ENCODE results near the gene MS4A10. TPM values are rescaled to one million over a fixed set of nuclear protein-coding genes. Genes with fewer than 3 reads are reported as not detected.
"Not testable (repeated sequence)": the region's sequence is repeated elsewhere in the genome, so short reads cannot be mapped to it uniquely, and the experiment has no call there.

MS4A10 gene
- total and polyA plus RNA-seq, 5 donors from 2014 or later, result not detected

DNA sequence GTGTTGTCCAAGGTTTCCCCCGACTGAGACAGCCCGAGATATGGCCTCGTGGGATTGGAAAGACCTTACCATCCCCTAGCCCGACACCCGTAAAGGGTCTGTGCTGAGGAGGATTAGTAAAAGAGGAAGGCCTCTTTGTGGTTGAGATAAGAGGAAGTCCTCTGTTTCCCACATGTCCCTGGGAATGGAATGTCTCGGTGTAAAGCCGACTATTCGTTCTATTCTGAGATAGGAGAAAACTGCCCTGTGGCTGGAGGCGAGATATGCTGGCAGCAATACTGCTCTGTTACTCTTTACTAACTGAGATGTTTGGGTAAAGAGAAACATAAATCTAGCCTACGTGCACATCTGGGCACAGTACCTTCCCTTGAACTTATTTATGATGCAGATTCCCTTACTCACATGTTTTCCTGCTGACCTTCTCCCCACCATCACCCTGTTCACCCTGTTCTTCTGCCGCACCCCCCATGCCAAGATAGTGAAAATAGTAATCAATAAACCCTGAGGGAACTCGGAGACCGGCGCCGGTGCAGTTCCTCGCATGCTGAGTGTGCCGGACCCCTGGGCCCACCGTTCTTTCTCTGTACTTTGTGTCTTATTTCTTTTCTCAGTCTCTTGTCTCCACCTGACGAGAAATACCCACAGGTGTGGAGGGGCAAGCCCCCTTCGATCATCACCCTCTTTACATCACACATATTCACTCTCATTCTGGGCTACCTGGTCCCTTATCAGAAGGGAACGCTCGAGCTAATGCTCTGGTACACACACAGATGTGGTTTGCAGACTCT is 25.5 kb upstream of the MS4A10 start:
- not testable (repeated sequence) for H3K27ac Mint-ChIP-seq; H3K4me1 ChIP-seq (ENCODE audit: control insufficient read depth, insufficient read depth, low read length, poor library complexity, severe bottlenecking); H3K4me3 ChIP-seq (ENCODE audit: low read depth, low read length); DNase-seq; H3K27me3 ChIP-seq (ENCODE audit: control insufficient read depth, insufficient read depth, low read length); H3K9me3 Mint-ChIP-seq; H3K4me3 Mint-ChIP-seq; H3K27ac ChIP-seq (ENCODE audit: insufficient read depth, low read length, poor library complexity, severe bottlenecking); H3K36me3 Mint-ChIP-seq; H3K9me3 ChIP-seq (ENCODE audit: control insufficient read depth in 2 of 2, low read length in 2 of 2); ATAC-seq (ENCODE audit: low read depth in 2 of 2); H3K4me1 Mint-ChIP-seq; H3K36me3 ChIP-seq (ENCODE audit: control insufficient read depth, insufficient read depth, low read length)
- peaks cover 29% of the 10 kb centered on the region for H3K27me3 Mint-ChIP-seq

DNA sequence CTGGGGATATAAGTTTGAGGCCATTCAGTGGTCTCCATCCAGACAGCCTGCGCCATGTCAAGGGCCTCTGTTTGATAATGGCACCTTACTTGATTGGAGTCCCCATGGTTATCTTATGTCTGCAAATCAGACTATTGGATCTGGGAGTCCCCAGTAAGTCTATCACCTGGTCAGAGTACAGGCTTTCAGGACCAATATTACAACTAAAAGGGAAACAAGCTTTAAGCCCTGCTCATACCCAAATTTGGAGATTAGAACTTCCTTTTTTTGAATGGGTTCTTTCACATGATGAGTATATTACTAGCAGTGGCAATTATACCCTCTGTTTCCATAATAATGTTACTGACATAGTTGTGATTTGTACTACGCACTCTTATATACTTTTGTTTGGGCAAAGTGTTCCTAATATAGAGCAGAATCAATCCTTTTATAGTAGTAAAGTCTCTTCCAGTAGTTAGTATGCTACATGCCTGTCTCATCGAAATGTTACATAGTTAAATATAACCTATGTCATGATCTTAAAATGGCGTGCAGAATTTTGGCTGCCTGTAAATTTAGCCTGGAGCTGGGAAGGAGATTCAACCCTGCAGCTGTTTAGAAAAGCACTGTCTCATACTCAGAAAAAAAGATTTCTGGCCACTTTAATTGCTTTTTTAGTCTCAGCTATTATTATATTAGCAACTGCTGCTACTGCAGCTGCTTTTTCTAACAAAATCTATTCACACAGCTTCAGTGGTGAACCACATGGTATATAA is 23.5 kb upstream of the MS4A10 start:
- H3K27ac Mint-ChIP-seq, result no peak overlapping the region
- Histone ChIP-seq H3K4me3 (ENCODE audit: low read depth, low read length) (no peak overlapping the region), H3K27me3 (ENCODE audit: control insufficient read depth, insufficient read depth, low read length) (peaks cover 7% of the 10 kb centered on the region), H3K4me1 (ENCODE audit: control insufficient read depth, insufficient read depth, low read length, poor library complexity, severe bottlenecking) (no peaks in the 10 kb centered on the region), H3K9me3 (ENCODE audit: control insufficient read depth in 2 of 2, low read length in 2 of 2) (no peaks in the 10 kb centered on the region), H3K27ac (ENCODE audit: insufficient read depth, low read length, poor library complexity, severe bottlenecking) (no peak overlapping the region), H3K36me3 (ENCODE audit: control insufficient read depth, insufficient read depth, low read length) (no peaks in the 10 kb centered on the region)
- H3K27me3 Mint-ChIP-seq, result peaks cover 26% of the 10 kb centered on the region
- no peaks in the 10 kb centered on the region for H3K9me3 Mint-ChIP-seq
- H3K4me1 Mint-ChIP-seq, result no peaks in the 10 kb centered on the region
- H3K36me3 Mint-ChIP-seq, result no peaks in the 10 kb centered on the region
- ATAC-seq (ENCODE audit: low read depth in 2 of 2), result no peak
- DNase-seq, result no peak
- H3K4me3 Mint-ChIP-seq, result no peak overlapping the region

DNA sequence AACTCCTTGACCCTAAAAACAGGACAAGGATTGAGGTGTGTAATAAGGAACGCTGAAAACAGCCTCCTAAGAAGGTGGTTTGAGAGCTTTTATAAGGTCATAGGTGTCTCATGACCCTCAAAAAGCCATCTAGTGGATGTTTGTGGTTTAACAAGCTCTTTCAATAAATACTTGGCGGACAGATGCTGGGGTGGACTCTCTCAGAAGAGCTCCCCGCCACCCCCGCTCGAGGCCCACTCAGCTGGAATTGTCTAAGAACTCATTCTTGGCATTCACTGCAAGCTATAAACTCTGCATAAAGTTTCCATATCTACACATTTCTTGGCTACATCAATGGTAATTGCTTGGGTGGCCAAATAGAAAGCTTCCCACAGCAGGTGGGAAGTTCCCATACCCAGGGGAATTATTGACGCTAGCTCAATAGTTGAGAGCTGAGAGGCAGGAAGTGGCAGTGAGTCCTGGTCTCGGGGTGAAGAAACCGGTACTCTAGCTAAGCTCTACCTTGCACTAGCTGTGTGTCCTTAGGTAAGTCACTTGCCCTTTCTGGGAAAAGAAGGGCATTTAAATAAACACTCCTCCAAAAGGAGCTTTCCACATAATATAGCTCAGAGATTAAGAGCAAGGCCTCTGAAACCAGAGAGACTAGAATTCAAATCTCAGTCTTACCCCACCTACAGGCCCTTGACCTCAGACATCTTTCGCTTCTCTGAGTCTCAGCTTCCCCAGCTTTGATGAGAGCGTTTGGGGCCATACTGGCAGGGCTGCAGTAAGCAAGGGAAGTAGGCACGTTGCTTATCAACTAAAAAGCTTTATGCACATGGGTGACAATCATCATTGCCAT is 22.1 kb upstream of the MS4A10 start:
- DNase-seq, result peak in 1 of 3 donors; percentile 6
- Histone ChIP-seq H3K27me3 (ENCODE audit: control insufficient read depth, insufficient read depth, low read length) (peaks cover 7% of the 10 kb centered on the region), H3K4me3 (ENCODE audit: low read depth, low read length) (no peak overlapping the region), H3K4me1 (ENCODE audit: control insufficient read depth, insufficient read depth, low read length, poor library complexity, severe bottlenecking) (no peaks in the 10 kb centered on the region), H3K36me3 (ENCODE audit: control insufficient read depth, insufficient read depth, low read length) (no peaks in the 10 kb centered on the region), H3K27ac (ENCODE audit: insufficient read depth, low read length, poor library complexity, severe bottlenecking) (no peak overlapping the region), H3K9me3 (ENCODE audit: control insufficient read depth in 2 of 2, low read length in 2 of 2) (no peaks in the 10 kb centered on the region)
- peak in 1 of 2 donors; percentile 42 for ATAC-seq (ENCODE audit: low read depth in 2 of 2)
- H3K36me3 Mint-ChIP-seq, result no peaks in the 10 kb centered on the region
- no peak overlapping the region for H3K27ac Mint-ChIP-seq
- H3K9me3 Mint-ChIP-seq, result peaks cover 0 to 2% (median 0%) of the 10 kb centered on the region in 7 donors
- no peak overlapping the region for H3K4me3 Mint-ChIP-seq
- H3K27me3 Mint-ChIP-seq, result peaks cover 26% of the 10 kb centered on the region
- H3K4me1 Mint-ChIP-seq, result peaks cover 0 to 3% (median 0%) of the 10 kb centered on the region in 4 donors

- Histone ChIP-seq H3K27me3 (ENCODE audit: control insufficient read depth, insufficient read depth, low read length) (peaks cover 7% of the 10 kb centered on the region), H3K36me3 (ENCODE audit: control insufficient read depth, insufficient read depth, low read length) (no peaks in the 10 kb centered on the region), H3K27ac (ENCODE audit: insufficient read depth, low read length, poor library complexity, severe bottlenecking) (no peak overlapping the region), H3K9me3 (ENCODE audit: control insufficient read depth in 2 of 2, low read length in 2 of 2) (no peaks in the 10 kb centered on the region), H3K4me3 (ENCODE audit: low read depth, low read length) (no peak overlapping the region), H3K4me1 (ENCODE audit: control insufficient read depth, insufficient read depth, low read length, poor library complexity, severe bottlenecking) (no peaks in the 10 kb centered on the region)
- Mint-ChIP-seq H3K9me3 (peaks cover 0 to 2% (median 0%) of the 10 kb centered on the region in 7 donors), H3K36me3 (no peaks in the 10 kb centered on the region), H3K27ac (no peak overlapping the region), H3K4me1 (peaks cover 0 to 3% (median 0%) of the 10 kb centered on the region in 4 donors), H3K4me3 (no peak overlapping the region), H3K27me3 (peaks cover 28% of the 10 kb centered on the region)
- ATAC-seq (ENCODE audit: low read depth in 2 of 2) (no peak), DNase-seq (no peak)
These were observed 21.3 kb upstream of the MS4A10 start for GRCh38 chr11:60763692-60764369.

DNA sequence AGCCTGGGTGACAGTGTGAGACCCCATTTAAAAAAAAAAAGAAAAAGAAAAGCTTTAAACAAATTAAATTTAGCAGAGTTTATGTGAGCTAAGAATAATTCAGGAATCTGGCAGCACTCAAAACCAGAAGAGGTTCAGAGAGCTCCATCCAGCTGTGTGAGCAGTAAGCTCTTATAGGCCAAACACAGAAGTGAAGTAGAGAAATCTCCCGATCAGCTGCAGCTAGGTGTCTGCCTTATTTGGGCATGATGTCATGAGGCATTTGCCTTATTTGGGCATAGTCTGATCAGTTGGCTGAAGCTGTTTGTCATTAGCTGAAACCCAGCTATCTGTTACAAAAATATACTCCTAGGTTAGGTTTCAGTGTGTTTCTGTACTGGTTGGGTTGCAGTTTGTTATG is 20.3 kb upstream of the MS4A10 start:
- Histone ChIP-seq H3K4me1 (ENCODE audit: control insufficient read depth, insufficient read depth, low read length, poor library complexity, severe bottlenecking) (no peaks in the 10 kb centered on the region), H3K27ac (ENCODE audit: insufficient read depth, low read length, poor library complexity, severe bottlenecking) (no peak overlapping the region), H3K4me3 (ENCODE audit: low read depth, low read length) (no peak overlapping the region), H3K9me3 (ENCODE audit: control insufficient read depth in 2 of 2, low read length in 2 of 2) (no peaks in the 10 kb centered on the region), H3K36me3 (ENCODE audit: control insufficient read depth, insufficient read depth, low read length) (no peaks in the 10 kb centered on the region), H3K27me3 (ENCODE audit: control insufficient read depth, insufficient read depth, low read length) (peaks cover 7% of the 10 kb centered on the region)
- ATAC-seq (ENCODE audit: low read depth in 2 of 2), result no peak
- Mint-ChIP-seq H3K4me1 (peaks cover 0 to 3% (median 0%) of the 10 kb centered on the region in 4 donors), H3K4me3 (no peak overlapping the region), H3K27me3 (peaks cover 30% of the 10 kb centered on the region), H3K27ac (no peak overlapping the region), H3K9me3 (peaks cover 0 to 2% (median 0%) of the 10 kb centered on the region in 7 donors), H3K36me3 (no peaks in the 10 kb centered on the region)
- peak in 1 of 3 donors; percentile 8 for DNase-seq

DNA sequence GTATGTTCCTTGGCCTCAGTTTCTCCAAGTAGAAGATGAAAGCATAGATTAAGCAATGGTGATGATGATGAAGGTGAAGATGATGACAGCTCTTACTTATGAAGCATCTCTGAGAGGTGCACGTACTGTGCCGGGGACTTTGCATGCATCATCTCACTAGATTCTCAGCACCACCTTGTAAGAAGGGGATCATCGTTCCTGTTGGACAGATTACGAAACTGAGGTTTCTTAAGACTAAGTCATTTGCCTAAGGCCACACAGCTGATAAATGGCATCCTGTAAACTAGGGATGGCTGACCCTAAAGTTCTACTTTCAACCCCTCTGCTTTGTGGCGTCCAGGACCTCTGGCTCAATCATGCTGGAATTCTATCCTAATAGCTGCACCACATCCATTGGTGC is 19.8 kb upstream of the MS4A10 start:
- Histone ChIP-seq H3K27ac (ENCODE audit: insufficient read depth, low read length, poor library complexity, severe bottlenecking) (no peak overlapping the region), H3K36me3 (ENCODE audit: control insufficient read depth, insufficient read depth, low read length) (no peaks in the 10 kb centered on the region), H3K27me3 (ENCODE audit: control insufficient read depth, insufficient read depth, low read length) (peaks cover 7% of the 10 kb centered on the region), H3K4me1 (ENCODE audit: control insufficient read depth, insufficient read depth, low read length, poor library complexity, severe bottlenecking) (no peaks in the 10 kb centered on the region), H3K9me3 (ENCODE audit: control insufficient read depth in 2 of 2, low read length in 2 of 2) (no peaks in the 10 kb centered on the region), H3K4me3 (ENCODE audit: low read depth, low read length) (no peak overlapping the region)
- no peak for DNase-seq
- Mint-ChIP-seq H3K4me1 (peaks cover 0 to 3% (median 0%) of the 10 kb centered on the region in 4 donors), H3K27ac (no peak overlapping the region), H3K9me3 (peaks cover 0 to 2% (median 0%) of the 10 kb centered on the region in 7 donors), H3K36me3 (no peaks in the 10 kb centered on the region), H3K4me3 (no peak overlapping the region), H3K27me3 (peaks cover 25% of the 10 kb centered on the region)
- ATAC-seq (ENCODE audit: low read depth in 2 of 2), result no peak

DNA sequence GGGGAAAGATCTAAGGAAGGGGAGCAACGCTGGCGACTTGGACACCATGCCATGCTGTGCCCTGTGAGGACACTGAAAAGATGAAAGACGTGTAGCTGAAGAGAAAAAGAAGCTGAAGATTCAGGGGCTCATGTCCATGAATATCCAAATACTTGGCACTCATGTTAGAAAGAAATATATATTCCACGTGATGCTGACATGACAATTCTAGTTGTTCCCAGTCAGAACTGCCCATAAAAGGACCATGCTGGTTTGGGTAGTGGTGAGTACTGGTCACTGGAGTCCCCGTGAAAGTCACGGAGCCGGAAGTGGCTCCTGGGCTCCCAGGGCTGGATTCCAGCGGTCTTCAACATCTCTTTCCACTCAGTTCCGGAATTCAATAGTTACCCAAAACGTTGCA is 18.6 kb upstream of the MS4A10 start:
- Mint-ChIP-seq H3K36me3 (no peaks in the 10 kb centered on the region), H3K27me3 (peaks cover 20% of the 10 kb centered on the region), H3K27ac (no peak overlapping the region), H3K4me3 (no peak overlapping the region), H3K9me3 (peaks cover 0 to 2% (median 0%) of the 10 kb centered on the region in 7 donors), H3K4me1 (peaks cover 0 to 3% (median 0%) of the 10 kb centered on the region in 4 donors)
- Histone ChIP-seq H3K36me3 (ENCODE audit: control insufficient read depth, insufficient read depth, low read length) (no peaks in the 10 kb centered on the region), H3K27me3 (ENCODE audit: control insufficient read depth, insufficient read depth, low read length) (peaks cover 3% of the 10 kb centered on the region), H3K9me3 (ENCODE audit: control insufficient read depth in 2 of 2, low read length in 2 of 2) (no peaks in the 10 kb centered on the region), H3K4me1 (ENCODE audit: control insufficient read depth, insufficient read depth, low read length, poor library complexity, severe bottlenecking) (no peaks in the 10 kb centered on the region), H3K27ac (ENCODE audit: insufficient read depth, low read length, poor library complexity, severe bottlenecking) (no peak overlapping the region), H3K4me3 (ENCODE audit: low read depth, low read length) (no peak overlapping the region)
- no peak for DNase-seq
- ATAC-seq (ENCODE audit: low read depth in 2 of 2), result no peak
